HepG2 (cell line): ENCODE data around the gene MYBPC2. TPM values are rescaled to one million over a fixed set of nuclear protein-coding genes. Genes with fewer than 3 reads are reported as not detected.

ENCODE experiments used
- ATAC-seq: fragments of 200-7000 bp; cut with Tn5 transposase; 3 replicates; pipeline ENCODE4 v1.9.1; 2020; ENCODE audit warnings: mild to moderate bottlenecking, moderate library complexity
- BruUV-seq: library from RNA; stranded (reverse); fragments of 400-500 nt; replicated peaks from 2 replicates; lab custom pipeline; 2021; lab: Mats Ljungman, UMichigan
- CTCF ChIA-PET: fragments of 300-600 bp; formaldehyde crosslinking; extraction: SDS; loops from one replicate; lab custom pipeline; 2021; ENCODE audit warnings: low total read pairs, inconsistent platforms, low intra/inter-chr PET ratio; lab: Yijun Ruan, JAX
- POLR2A ChIA-PET: fragments of 350-600 bp; sonication (Branson Sonifier 250); formaldehyde crosslinking; loops from one replicate; lab custom pipeline; 2020; ENCODE audit warnings: antibody characterized with exemption, inconsistent platforms; lab: Yijun Ruan, JAX
- DNase-seq: peaks from one replicate; pipeline ENCODE4 v3.0.0-alpha.2; 2015; ENCODE audit warnings: low spot score
- FAIRE-seq: peaks from 3 replicates; lab custom pipeline; 2011; peaks lifted over from hg19 to GRCh38; lab: Jason Lieb, UNC
- H2AFZ ChIP-seq: one replicate; pipeline ENCODE4 v1.6.1; 2011; ENCODE audit warnings: low read length, inconsistent platforms
- H3K27ac ChIP-seq: fragments of 300-600 bp; 3 replicates; pipeline ENCODE4 v1.8.0; 2011; ENCODE audit warnings: mixed run types, mild to moderate bottlenecking, mixed read lengths, low read length, inconsistent platforms; ENCODE audit not compliant: insufficient read depth; ENCODE audit errors: extremely low read length
- H3K27me3 ChIP-seq, 2 experiments: fragments of 200-600 bp in 1 of 2; 2 replicates in 1 of 2; 3 replicates in 1 of 2; pipeline versions ENCODE4 v1.6.0 to v1.8.0; 2011; ENCODE audit warnings: low read length in 2 of 2, mild to moderate bottlenecking in 2 of 2, moderate library complexity in 2 of 2, inconsistent platforms in 1 of 2; ENCODE audit not compliant: insufficient read depth in 2 of 2, control insufficient read depth in 1 of 2
- H3K36me3 ChIP-seq, 2 experiments: fragments of 200-600 bp in 1 of 2; replicated peaks in 1 of 2; 2 replicates in 1 of 2; 3 replicates in 1 of 2; pipeline versions ENCODE4 v1.5.1 to v1.8.0; 2011; ENCODE audit warnings: low read length in 2 of 2, inconsistent platforms in 1 of 2; ENCODE audit not compliant: insufficient read depth in 2 of 2, control insufficient read depth in 1 of 2
- H3K4me1 ChIP-seq: 2 replicates; pipeline ENCODE4 v1.5.1; 2012; ENCODE audit warnings: low read length, inconsistent platforms; ENCODE audit not compliant: insufficient read depth
- H3K4me2 ChIP-seq: 2 replicates; pipeline ENCODE4 v1.6.0; 2011; ENCODE audit warnings: low read depth, low read length, inconsistent platforms
- H3K4me3 ChIP-seq, 3 experiments: fragments of 200-600 bp in 1 of 3; sonication (generic), shearing (Covaris generic) in 1 of 3; replicated peaks in 1 of 3; 2 replicates each; pipeline ENCODE4 v1.5.1; 2011 to 2016; ENCODE audit warnings: low read length in 3 of 3, inconsistent platforms in 2 of 3, low read depth in 2 of 3, mild to moderate bottlenecking in 2 of 3, control low read depth in 1 of 3, mixed read lengths in 1 of 3; ENCODE audit not compliant: insufficient read depth in 1 of 3
- H3K79me2 ChIP-seq: one replicate; pipeline ENCODE4 v1.6.1; 2011; ENCODE audit warnings: low read length, inconsistent platforms; ENCODE audit not compliant: insufficient read depth
- H3K9ac ChIP-seq: 2 replicates; pipeline ENCODE4 v1.6.0; 2011; ENCODE audit warnings: mild to moderate bottlenecking, low read depth, low read length, inconsistent platforms; ENCODE audit not compliant: insufficient read depth
- H3K9me3 ChIP-seq: 2 replicates; pipeline ENCODE4 v1.5.1; 2012; ENCODE audit warnings: mild to moderate bottlenecking, low read length
- H4K20me1 ChIP-seq: 2 replicates; pipeline ENCODE4 v1.6.0; 2011; ENCODE audit warnings: inconsistent platforms, mild to moderate bottlenecking, low read length, moderate library complexity; ENCODE audit not compliant: insufficient read depth
- ARNT2 ChIP-seq: sonication (generic); formaldehyde crosslinking; IDR thresholded peaks from 2 replicates; pipeline ENCODE4 v1.8.0; 2022; ENCODE audit warnings: mild to moderate bottlenecking, low read depth, missing genetic modification reagents, moderate library complexity
- CREB1 ChIP-seq, 2 experiments: fragments of 450-650 bp in 1 of 2; IDR thresholded peaks; 2 replicates each; pipeline ENCODE4 v1.6.1; 2016 to 2017; ENCODE audit warnings: control low read depth in 1 of 2, mild to moderate bottlenecking in 1 of 2, missing compliant biosample characterization in 1 of 2, missing genetic modification characterization in 1 of 2
- EP300 ChIP-seq, 3 experiments: sonication (generic) in 1 of 3; formaldehyde crosslinking in 1 of 3; IDR thresholded peaks; 2 replicates each; pipeline versions ENCODE4 v1.5.1 to v1.6.1; 2011 to 2020; ENCODE audit warnings: low read depth in 2 of 3, low read length in 2 of 3, borderline replicate concordance in 1 of 3, improper control_type of control experiment in 1 of 3, mild to moderate bottlenecking in 1 of 3, missing genetic modification reagents in 1 of 3, moderate library complexity in 1 of 3
- PHF8 ChIP-seq: sonication (generic); formaldehyde crosslinking; IDR thresholded peaks from 2 replicates; pipeline ENCODE4 v1.5.0; 2020; ENCODE audit warnings: missing genetic modification reagents
- SP4 ChIP-seq: sonication (generic); formaldehyde crosslinking; IDR thresholded peaks from 2 replicates; pipeline ENCODE4 v1.8.1; 2023; ENCODE audit warnings: mild to moderate bottlenecking, missing genetic modification reagents
- SRSF1 ChIP-seq: fragments of 200-400 bp; formaldehyde crosslinking; optimal IDR thresholded peaks from 2 replicates; pipeline ENCODE3; 2017; ENCODE audit warnings: mild to moderate bottlenecking, low read depth, low read length, moderate library complexity
- TAF1 ChIP-seq: sonication (generic); formaldehyde crosslinking; IDR thresholded peaks from 2 replicates; pipeline ENCODE4 v1.4.0; 2020; ENCODE audit warnings: missing genetic modification reagents
- ZNF276 ChIP-seq: sonication (generic); formaldehyde crosslinking; IDR thresholded peaks from 2 replicates; pipeline ENCODE4 v1.4.0; 2020; ENCODE audit warnings: mild to moderate bottlenecking, low read depth, missing genetic modification reagents
- ZNF280B ChIP-seq: sonication (generic); formaldehyde crosslinking; IDR thresholded peaks from 2 replicates; pipeline ENCODE4 v1.5.0; 2020; ENCODE audit warnings: missing genetic modification reagents, mild to moderate bottlenecking, borderline replicate concordance
- ZNF451 ChIP-seq: sonication (generic); formaldehyde crosslinking; IDR thresholded peaks from 2 replicates; pipeline ENCODE4 v1.5.0; 2020; ENCODE audit warnings: mild to moderate bottlenecking, missing genetic modification reagents
- ZNF775 ChIP-seq: sonication (generic); formaldehyde crosslinking; IDR thresholded peaks from 2 replicates; pipeline ENCODE4 v1.4.0; 2020; ENCODE audit warnings: missing genetic modification reagents, mild to moderate bottlenecking, moderate library complexity, borderline replicate concordance
- WGBS: methylation state at CpG from one replicate; pipeline ENCODE4 v1.1.6; 2017; ENCODE audit warnings: low lambda C conversion rate; 5-methylcytosine and 5-hydroxymethylcytosine counted together
- in situ Hi-C: cut with HindIII; loops from 2 replicates; pipeline ENCODE4 v1.10.0; 2017; ENCODE audit warnings: low pct_unique_long_range_greater_than_20kb; ENCODE audit not compliant: extremely low pct_ligation_motif_present
- intact Hi-C: fragments of 100-400 bp; cut with micrococcal nuclease; formaldehyde crosslinking; loops from one replicate; pipeline ENCODE4 v1.10.0; 2022; ENCODE audit not compliant: unreplicated experiment
- polyA plus RNA-seq, 8 experiments: library from polyadenylated mRNA; depleted of rRNA in 3 of 8; stranded (reverse) in 7 of 8; unstranded in 1 of 8; fragments of >200 nt; fragmentation: Illumina TruSeq in 4 of 8; extraction: Trizol in 4 of 8; gene quantifications; 2 replicates each; pipeline versions ENCODE4 v1.2.1 to v1.2.3, GENCODE V29; 2011 to 2016; ENCODE audit warnings: low read depth in 4 of 8, missing spikeins in 1 of 8, mixed read lengths in 1 of 8; ENCODE audit not compliant: insufficient read depth in 1 of 8
- total RNA-seq, 5 experiments: library from RNA; depleted of rRNA; stranded (reverse); fragments of >200 nt; fragmentation: Illumina TruSeq; extraction: Trizol; gene quantifications; 2 replicates each; pipeline ENCODE4 v1.2.3, GENCODE V29; 2016; ENCODE audit warnings: low read depth in 1 of 5
- TF ChIP-seq, protein P1 (sequence below): sonication (generic); formaldehyde crosslinking; IDR thresholded peaks from 2 replicates; pipeline ENCODE4 v1.4.0; 2020; ENCODE audit warnings: low read depth, mild to moderate bottlenecking, missing genetic modification reagents
- TF ChIP-seq, protein P2 (sequence below): sonication (generic); formaldehyde crosslinking; IDR thresholded peaks from 2 replicates; pipeline ENCODE4 v1.4.0; 2020; ENCODE audit warnings: low read depth, missing genetic modification reagents

MYBPC2 gene
- total and polyA plus RNA-seq, 2 of the 13 experiments (the other 11 are each of a cell fraction or from before 2014, with no cell fraction given), result not detected

DNA sequence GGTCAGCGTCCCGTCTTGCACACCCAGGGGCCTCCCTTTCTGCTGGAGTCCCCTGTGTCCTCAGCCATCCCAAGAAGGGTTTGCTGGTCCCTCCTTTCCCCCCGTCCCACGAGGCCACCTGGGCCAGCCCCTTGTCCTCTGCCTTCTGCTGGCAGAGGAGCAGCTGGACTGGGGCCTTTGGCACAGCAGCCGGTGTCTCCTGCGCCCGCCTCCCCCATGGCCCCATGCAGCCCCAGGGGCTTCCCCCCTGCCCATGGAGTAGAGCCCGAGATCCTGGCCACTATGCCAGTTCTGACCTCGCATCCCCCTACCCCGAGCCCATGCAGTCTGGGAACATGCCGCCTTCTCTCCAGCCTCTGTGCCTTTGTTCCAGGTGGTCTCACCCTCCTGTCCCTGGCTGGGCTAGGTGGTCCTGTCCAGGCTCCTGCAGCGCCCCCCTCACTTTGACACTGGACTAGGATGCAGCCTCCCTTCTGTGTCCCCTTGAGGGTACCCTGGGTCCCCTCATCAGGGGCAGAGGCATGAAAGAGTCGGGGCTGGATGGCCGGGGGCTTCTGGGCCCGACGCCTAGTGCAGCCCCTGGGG is 49.7 kb downstream of the MYBPC2 start (continued):
- TF ChIP-seq EP300 (IDR thresholded peaks at IDR 0.05; ENCODE audit: low read depth in 2 of 2, low read length in 2 of 2), result no peak
- no peak for TF ChIP-seq EP300 (CRISPR knock-in tag; IDR thresholded peaks at IDR 0.05; ENCODE audit: borderline replicate concordance)
- no peak for TF ChIP-seq PHF8 (CRISPR knock-in tag)
- TF ChIP-seq, protein P1, sequence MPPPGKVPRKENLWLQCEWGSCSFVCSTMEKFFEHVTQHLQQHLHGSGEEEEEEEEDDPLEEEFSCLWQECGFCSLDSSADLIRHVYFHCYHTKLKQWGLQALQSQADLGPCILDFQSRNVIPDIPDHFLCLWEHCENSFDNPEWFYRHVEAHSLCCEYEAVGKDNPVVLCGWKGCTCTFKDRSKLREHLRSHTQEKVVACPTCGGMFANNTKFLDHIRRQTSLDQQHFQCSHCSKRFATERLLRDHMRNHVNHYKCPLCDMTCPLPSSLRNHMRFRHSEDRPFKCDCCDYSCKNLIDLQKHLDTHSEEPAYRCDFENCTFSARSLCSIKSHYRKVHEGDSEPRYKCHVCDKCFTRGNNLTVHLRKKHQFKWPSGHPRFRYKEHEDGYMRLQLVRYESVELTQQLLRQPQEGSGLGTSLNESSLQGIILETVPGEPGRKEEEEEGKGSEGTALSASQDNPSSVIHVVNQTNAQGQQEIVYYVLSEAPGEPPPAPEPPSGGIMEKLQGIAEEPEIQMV (CRISPR knock-in tag), result no peak
- TF ChIP-seq ZNF276, result no peak
- no peak for TF ChIP-seq TAF1 (CRISPR knock-in tag)
- no peak for TF ChIP-seq CREB1 (IDR thresholded peaks at IDR 0.05)
- TF ChIP-seq CREB1 (CRISPR knock-in tag; IDR thresholded peaks at IDR 0.05), result no peak

DNA sequence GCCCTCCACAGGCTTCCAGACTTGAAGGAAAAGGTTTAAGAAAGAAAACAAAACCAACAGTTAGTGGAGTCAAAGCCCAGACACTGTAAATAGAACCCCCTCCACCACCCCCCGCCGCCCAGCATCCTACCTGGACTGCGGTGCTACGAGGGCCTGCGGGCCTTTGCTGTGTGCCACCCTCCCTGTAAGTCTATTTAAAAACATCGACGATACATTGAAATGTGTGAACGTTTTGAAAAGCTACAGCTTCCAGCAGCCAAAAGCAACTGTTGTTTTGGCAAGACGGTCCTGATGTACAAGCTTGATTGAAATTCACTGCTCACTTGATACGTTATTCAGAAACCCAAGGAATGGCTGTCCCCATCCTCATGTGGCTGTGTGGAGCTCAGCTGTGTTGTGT is 50.2 kb downstream of the MYBPC2 start:
- WGBS, result 20% methylated on average over 9 of the region's 10 CpGs
- Histone ChIP-seq H3K79me2 (no peaks in the 10 kb centered on the region), H3K4me2 (no peak overlapping the region), H3K9ac (no peak overlapping the region), H3K27me3 (peaks cover 6 to 14% of the 10 kb centered on the region in 2 experiments; a peak in 3 of 5 replicates), H2AFZ (no peak overlapping the region), H4K20me1 (no peaks in the 10 kb centered on the region), H3K4me3 (no peak overlapping the region), H3K4me1 (no peaks in the 10 kb centered on the region), H3K27ac (no peak overlapping the region), H3K36me3 (no peaks in the 10 kb centered on the region), H3K9me3 (peaks cover 15% of the 10 kb centered on the region)
- ChIA-PET POLR2A (no interaction called here), CTCF (no interaction called here)
- BruUV-seq, result no TSS peak
- no peak for ATAC-seq
- intact Hi-C loops (no loop called here), in situ Hi-C loops (no loop called here)
- TF ChIP-seq, protein P2, sequence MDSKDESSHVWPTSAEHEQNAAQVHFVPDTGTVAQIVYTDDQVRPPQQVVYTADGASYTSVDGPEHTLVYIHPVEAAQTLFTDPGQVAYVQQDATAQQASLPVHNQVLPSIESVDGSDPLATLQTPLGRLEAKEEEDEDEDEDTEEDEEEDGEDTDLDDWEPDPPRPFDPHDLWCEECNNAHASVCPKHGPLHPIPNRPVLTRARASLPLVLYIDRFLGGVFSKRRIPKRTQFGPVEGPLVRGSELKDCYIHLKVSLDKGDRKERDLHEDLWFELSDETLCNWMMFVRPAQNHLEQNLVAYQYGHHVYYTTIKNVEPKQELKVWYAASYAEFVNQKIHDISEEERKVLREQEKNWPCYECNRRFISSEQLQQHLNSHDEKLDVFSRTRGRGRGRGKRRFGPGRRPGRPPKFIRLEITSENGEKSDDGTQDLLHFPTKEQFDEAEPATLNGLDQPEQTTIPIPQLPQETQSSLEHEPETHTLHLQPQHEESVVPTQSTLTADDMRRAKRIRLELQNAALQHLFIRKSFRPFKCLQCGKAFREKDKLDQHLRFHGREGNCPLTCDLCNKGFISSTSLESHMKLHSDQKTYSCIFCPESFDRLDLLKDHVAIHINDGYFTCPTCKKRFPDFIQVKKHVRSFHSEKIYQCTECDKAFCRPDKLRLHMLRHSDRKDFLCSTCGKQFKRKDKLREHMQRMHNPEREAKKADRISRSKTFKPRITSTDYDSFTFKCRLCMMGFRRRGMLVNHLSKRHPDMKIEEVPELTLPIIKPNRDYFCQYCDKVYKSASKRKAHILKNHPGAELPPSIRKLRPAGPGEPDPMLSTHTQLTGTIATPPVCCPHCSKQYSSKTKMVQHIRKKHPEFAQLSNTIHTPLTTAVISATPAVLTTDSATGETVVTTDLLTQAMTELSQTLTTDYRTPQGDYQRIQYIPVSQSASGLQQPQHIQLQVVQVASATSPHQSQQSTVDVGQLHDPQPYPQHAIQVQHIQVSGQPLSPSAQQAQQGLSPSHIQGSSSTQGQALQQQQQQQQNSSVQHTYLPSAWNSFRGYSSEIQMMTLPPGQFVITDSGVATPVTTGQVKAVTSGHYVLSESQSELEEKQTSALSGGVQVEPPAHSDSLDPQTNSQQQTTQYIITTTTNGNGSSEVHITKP (CRISPR knock-in tag), result no peak
- TF ChIP-seq SP4 (CRISPR knock-in tag) (no peak), ARNT2 (CRISPR knock-in tag) (no peak), ZNF775 (no peak), ZNF451 (CRISPR knock-in tag) (no peak), ZNF280B (CRISPR knock-in tag) (no peak), SRSF1 (no peak)
- no peak for FAIRE-seq
- DNase-seq, result no peak
